Keratinocyte (primary cell): ENCODE measurements around the gene REM1. TPM values are rescaled to one million over a fixed set of nuclear protein-coding genes. Genes with fewer than 3 reads are reported as not detected.

Experiments
- DNase-seq: peaks from one replicate; pipeline ENCODE4 v3.0.0-alpha.2; 2011; ENCODE audit warnings: low read depth, missing footprints, low spot score
- FAIRE-seq: peaks from 2 replicates; lab custom pipeline; 2011; peaks lifted over from hg19 to GRCh38; lab: Jason Lieb, UNC
- H2AFZ ChIP-seq: 2 replicates; pipeline ENCODE4 v1.6.0; 2012; ENCODE audit warnings: low read length, control low read depth, inconsistent platforms; ENCODE audit not compliant: control insufficient read depth
- H3K27ac ChIP-seq: 2 replicates; pipeline ENCODE4 v1.5.1; 2011; ENCODE audit warnings: low read length; ENCODE audit not compliant: control insufficient read depth, insufficient read depth
- H3K27me3 ChIP-seq: 3 replicates; pipeline ENCODE4 v1.6.0; 2011; ENCODE audit warnings: low read length; ENCODE audit not compliant: control insufficient read depth, insufficient read depth; ENCODE audit errors: extremely low read depth
- H3K36me3 ChIP-seq, 2 experiments: 2 replicates in 1 of 2; 3 replicates in 1 of 2; pipeline ENCODE4 v1.5.1; 2011; ENCODE audit warnings: low read length in 2 of 2, mild to moderate bottlenecking in 1 of 2; ENCODE audit not compliant: control insufficient read depth in 2 of 2, insufficient read depth in 2 of 2; ENCODE audit errors: extremely low read depth in 1 of 2
- H3K4me1 ChIP-seq: 3 replicates; pipeline ENCODE4 v1.5.1; 2011; ENCODE audit warnings: low read length; ENCODE audit not compliant: control insufficient read depth, insufficient read depth; ENCODE audit errors: extremely low read depth
- H3K4me2 ChIP-seq: 3 replicates; pipeline ENCODE4 v1.6.0; 2011; ENCODE audit warnings: low read depth, low read length; ENCODE audit not compliant: control insufficient read depth, insufficient read depth; ENCODE audit errors: extremely low read depth
- H3K4me3 ChIP-seq, 3 experiments: fragments of 200-600 bp in 1 of 3; sonication (generic) in 1 of 3; 2 replicates in 2 of 3; 3 replicates in 1 of 3; pipeline ENCODE4 v1.5.1; 2011 to 2016; ENCODE audit warnings: low read length in 3 of 3, mild to moderate bottlenecking in 3 of 3, control low read depth in 2 of 3, inconsistent platforms in 1 of 3, low read depth in 1 of 3, mixed read lengths in 1 of 3, mixed run types in 1 of 3, moderate library complexity in 1 of 3; ENCODE audit not compliant: control insufficient read depth in 2 of 3, insufficient read depth in 2 of 3; ENCODE audit errors: extremely low read depth in 1 of 3
- H3K79me2 ChIP-seq: 2 replicates; pipeline ENCODE4 v1.6.0; 2012; ENCODE audit warnings: low read length; ENCODE audit not compliant: control insufficient read depth, insufficient read depth
- H3K9ac ChIP-seq: 3 replicates; pipeline ENCODE4 v1.6.0; 2011; ENCODE audit warnings: low read length; ENCODE audit not compliant: control insufficient read depth, insufficient read depth; ENCODE audit errors: extremely low read depth
- H3K9me1 ChIP-seq: 3 replicates; pipeline ENCODE4 v1.6.0; 2011; ENCODE audit warnings: low read length; ENCODE audit not compliant: control insufficient read depth, insufficient read depth; ENCODE audit errors: extremely low read depth
- H3K9me3 ChIP-seq: 2 replicates; pipeline ENCODE4 v1.5.1; 2012; ENCODE audit warnings: low read depth, low read length; ENCODE audit not compliant: control insufficient read depth
- H4K20me1 ChIP-seq: 3 replicates; pipeline ENCODE4 v1.6.0; 2011; ENCODE audit warnings: low read length; ENCODE audit not compliant: control insufficient read depth, insufficient read depth; ENCODE audit errors: extremely low read depth
- CTCF ChIP-seq, 3 experiments: IDR thresholded peaks in 1 of 3; conservative IDR thresholded peaks in 1 of 3; optimal IDR thresholded peaks in 1 of 3; 2 replicates in 2 of 3; 3 replicates in 1 of 3; pipeline versions ENCODE3 to v1.5.1; 2011; ENCODE audit warnings: low read length in 3 of 3, mild to moderate bottlenecking in 3 of 3, moderate library complexity in 2 of 3, control low read depth in 1 of 3, inconsistent platforms in 1 of 3; ENCODE audit not compliant: insufficient read depth in 2 of 3; ENCODE audit errors: extremely low read depth in 1 of 3
- EZH2 ChIP-seq: IDR thresholded peaks from one replicate; pipeline ENCODE4 v1.6.1; 2012; ENCODE audit warnings: inconsistent platforms, mild to moderate bottlenecking, low read length, moderate library complexity
- dilution Hi-C: fragments of 300-500 bp; cut with MboI; formaldehyde crosslinking; loops from one replicate; pipeline ENCODE4 v1.7.0; 2020; ENCODE audit warnings: low sequenced_read_pairs; ENCODE audit not compliant: extremely low pct_ligation_motif_present
- polyA plus RNA-seq, 5 experiments: library from polyadenylated mRNA; depleted of rRNA in 3 of 5; stranded (reverse) in 3 of 5; stranded (forward) in 1 of 5; unstranded in 1 of 5; fragments of >200 nt; gene quantifications; 1 replicate in 1 of 5; 2 replicates in 3 of 5; 3 replicates in 1 of 5; pipeline versions ENCODE4 v1.2.1 to v1.2.3, GENCODE V29; 2011 to 2012; ENCODE audit warnings: missing spikeins in 2 of 5, low read depth in 1 of 5, low replicate concordance in 1 of 5

REM1 gene
- polyA plus RNA-seq, 1 donor (not counting 4 experiments of a cell fraction or from before 2014, with no cell fraction given): not detected

DNA sequence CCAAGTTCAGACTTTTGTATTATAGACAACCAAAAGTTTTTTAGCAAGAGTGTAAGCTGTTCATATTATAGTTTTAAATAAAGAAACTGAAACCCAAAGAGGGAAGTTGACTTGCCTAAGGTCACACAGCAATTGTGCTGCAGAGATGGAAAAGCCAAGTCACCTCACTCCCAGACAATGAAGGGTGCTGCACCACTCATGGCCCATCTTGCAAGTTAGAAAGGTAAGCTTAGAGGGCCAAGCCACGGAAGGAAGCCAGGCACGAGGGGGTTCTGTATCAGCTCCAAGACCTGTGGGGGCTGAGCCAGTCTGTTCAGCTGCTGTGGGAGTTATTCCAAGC, 1.0 kb upstream of the REM1 start:
- H3K9me1 ChIP-seq: no peaks in the 10 kb centered on the region
- H3K9me3 ChIP-seq: no peaks in the 10 kb centered on the region
- no peak overlapping the region for H2AFZ ChIP-seq
- H3K27me3 ChIP-seq: peaks cover 19% of the 10 kb centered on the region
- H3K79me2 ChIP-seq: no peaks in the 10 kb centered on the region
- no peaks in the 10 kb centered on the region for H3K4me1 ChIP-seq
- no peaks in the 10 kb centered on the region for H3K36me3 ChIP-seq
- no peak overlapping the region for H3K27ac ChIP-seq
- no peak overlapping the region for H3K9ac ChIP-seq
- no peak for TF ChIP-seq CTCF (optimal IDR thresholded peaks at IDR 0.05 in 1 of 3, IDR thresholded peaks at IDR 0.05 in 1 of 3, conservative IDR thresholded peaks at IDR 0.05 in 1 of 3; ENCODE audit: extremely low read depth in 1 of 3, insufficient read depth in 2 of 3, low read length in 3 of 3)
- TF ChIP-seq EZH2: no peak
- H3K4me2 ChIP-seq: no peak overlapping the region
- no peaks in the 10 kb centered on the region for H4K20me1 ChIP-seq
- dilution Hi-C loops: no loop called here
- DNase-seq: no peak
- no peak overlapping the region for H3K4me3 ChIP-seq
- FAIRE-seq: no peak

DNA sequence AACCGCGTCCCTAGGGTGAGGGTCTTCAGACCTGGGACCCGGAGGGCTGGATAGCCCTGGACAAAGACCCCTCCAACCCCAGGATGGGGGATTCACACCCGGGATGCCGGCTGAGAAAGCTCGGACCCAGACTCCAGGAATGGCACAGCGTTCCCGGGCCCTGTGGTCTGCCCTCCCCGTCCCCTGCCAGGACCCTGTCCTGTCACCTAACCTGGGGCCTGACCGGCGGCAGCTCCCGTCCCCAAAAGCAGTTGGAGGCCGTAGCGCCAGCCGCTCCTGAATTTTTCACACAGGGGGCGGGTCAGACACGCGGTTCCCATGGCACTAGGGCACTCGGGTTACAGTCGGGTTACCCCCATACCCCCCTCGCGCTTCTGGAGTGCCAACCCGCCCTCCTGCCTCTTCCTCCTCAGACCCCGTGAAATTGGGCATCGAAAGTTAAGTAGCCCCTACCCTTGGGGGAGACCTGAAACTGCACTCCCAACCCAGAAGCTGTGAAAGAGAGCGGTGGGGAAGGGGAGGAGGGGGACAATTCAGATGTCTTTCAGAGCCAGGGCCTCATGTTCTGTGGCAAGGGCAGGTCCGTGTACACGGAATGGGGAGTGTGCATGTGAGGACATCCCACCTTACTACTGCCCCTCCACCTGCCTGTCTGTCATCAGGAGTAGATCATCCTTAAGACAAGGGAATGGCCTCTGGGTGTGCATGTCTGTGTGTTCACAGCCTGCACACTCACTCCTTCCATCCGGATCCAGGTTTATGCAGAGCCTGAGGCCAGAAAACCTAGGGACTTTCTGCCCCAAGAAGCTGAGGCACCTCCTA, 595 bp downstream of the REM1 start:
- Histone ChIP-seq H3K4me1 (no peaks in the 10 kb centered on the region), H4K20me1 (no peaks in the 10 kb centered on the region), H3K9me3 (no peaks in the 10 kb centered on the region), H3K36me3 (no peaks in the 10 kb centered on the region), H3K79me2 (no peaks in the 10 kb centered on the region), H3K9me1 (no peaks in the 10 kb centered on the region), H3K27ac (no peak overlapping the region), H2AFZ (no peak overlapping the region), H3K27me3 (peaks cover 19% of the 10 kb centered on the region), H3K9ac (no peak overlapping the region), H3K4me3 (no peak overlapping the region), H3K4me2 (no peak overlapping the region)
- no peak for FAIRE-seq
- TF ChIP-seq CTCF (optimal IDR thresholded peaks at IDR 0.05 in 1 of 3, IDR thresholded peaks at IDR 0.05 in 1 of 3, conservative IDR thresholded peaks at IDR 0.05 in 1 of 3; ENCODE audit: extremely low read depth in 1 of 3, insufficient read depth in 2 of 3, low read length in 3 of 3) (no peak), EZH2 (peak; percentile 79)
- DNase-seq: no peak
- dilution Hi-C loops: no loop called here
